Hepatic stellate cell (primary cell): ENCODE data around the gene P3R3URF.

Experiments
- DNase-seq: peaks from one replicate; pipeline ENCODE4 v3.0.0; 2011; ENCODE audit warnings: low spot score

The P3R3URF gene

GRCh38 chr1:46131712-46132528 lies 44.4 kb downstream of the P3R3URF start:
- DNase-seq, result no peak

GRCh38 chr1:46131093-46131492 lies 45.2 kb downstream of the P3R3URF start:
- DNase-seq, result no peak

- no peak for DNase-seq
Observed at GRCh38 chr1:46130606-46131005, 45.7 kb downstream of the P3R3URF start.

- no peak for DNase-seq
Observed at GRCh38 chr1:46130121-46130520, 46.2 kb downstream of the P3R3URF start.

GRCh38 chr1:46128344-46128743 lies 47.9 kb downstream of the P3R3URF start:
- DNase-seq, result no peak
